Kidney epithelial cell (primary cell): ENCODE results near the gene GALE. TPM values are rescaled to one million over a fixed set of nuclear protein-coding genes. Genes with fewer than 3 reads are reported as not detected.

Experiments
- DNase-seq: peaks from one replicate; pipeline ENCODE4 v3.0.0-alpha.2; 2010; ENCODE audit warnings: low read depth
- H3K27me3 ChIP-seq: 2 replicates; pipeline ENCODE4 v1.6.0; 2011; ENCODE audit warnings: low read length; ENCODE audit not compliant: control insufficient read depth, insufficient read depth
- H3K36me3 ChIP-seq: 2 replicates; pipeline ENCODE4 v1.5.1; 2011; ENCODE audit warnings: low read length; ENCODE audit not compliant: control insufficient read depth, insufficient read depth
- H3K4me3 ChIP-seq: 2 replicates; pipeline ENCODE4 v1.5.1; 2011; ENCODE audit warnings: low read depth, mild to moderate bottlenecking, control low read depth, low read length
- total RNA-seq: library from RNA; depleted of rRNA; stranded (reverse); fragments of >200 nt; gene quantifications from 2 replicates; pipeline ENCODE4 v1.2.3, GENCODE V29; 2015
- TF ChIP-seq, protein P1 (sequence below): IDR thresholded peaks from 2 replicates; pipeline ENCODE4 v1.5.1; 2011; ENCODE audit warnings: mild to moderate bottlenecking, moderate library complexity, low read length, control low read depth, inconsistent platforms; ENCODE audit not compliant: insufficient read depth, poor library complexity, severe bottlenecking

GALE gene
- total RNA-seq, 1 donor from 2014 or later: 158 TPM

DNA sequence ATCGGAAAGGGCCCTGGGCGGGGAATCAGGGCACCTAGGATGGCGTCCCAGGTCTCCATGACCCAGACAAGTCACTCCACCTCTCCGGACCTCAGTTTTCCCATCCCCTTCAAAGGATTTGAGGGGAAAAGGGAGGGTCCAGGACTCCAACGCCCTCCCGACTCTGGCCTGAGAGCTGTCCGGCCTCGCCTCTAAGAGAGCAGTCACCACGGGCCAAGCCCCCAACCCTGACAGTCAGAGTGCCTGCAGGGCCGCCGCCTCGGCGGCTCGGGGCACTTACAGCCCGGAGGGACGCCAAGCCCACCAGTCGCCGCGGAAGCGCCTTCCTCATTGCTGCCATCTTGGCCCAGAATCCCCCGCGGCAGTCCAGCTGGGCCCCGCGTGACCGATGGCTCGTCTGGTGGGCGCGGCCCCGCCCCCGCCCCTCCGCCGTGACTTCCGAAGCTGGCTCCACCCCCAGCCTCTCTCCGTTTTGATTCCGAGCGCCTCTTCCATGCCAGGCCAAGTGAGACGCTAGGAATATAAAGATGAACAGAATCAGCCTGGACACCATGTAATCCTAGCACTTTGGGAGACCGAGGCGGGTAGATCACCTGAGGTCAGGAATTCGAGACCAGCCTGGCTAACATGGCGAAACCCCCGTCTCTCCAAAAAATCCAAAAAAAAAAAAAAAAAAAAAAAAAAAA lies 24.7 kb upstream of the GALE start, which contains the start of gene HMGCL:
HMGCL (minus strand) TSS at position 354 of the 686 bp plus-strand sequence; CDS start at position 340, 14 bp downstream.
- peak; percentile 63 for DNase-seq
- peak within 1 kb of the TSS; percentile 67 for H3K4me3 ChIP-seq
- H3K36me3 ChIP-seq: no peaks in the 10 kb centered on the region
- no peaks in the 10 kb centered on the region for H3K27me3 ChIP-seq
- TF ChIP-seq, protein P1, sequence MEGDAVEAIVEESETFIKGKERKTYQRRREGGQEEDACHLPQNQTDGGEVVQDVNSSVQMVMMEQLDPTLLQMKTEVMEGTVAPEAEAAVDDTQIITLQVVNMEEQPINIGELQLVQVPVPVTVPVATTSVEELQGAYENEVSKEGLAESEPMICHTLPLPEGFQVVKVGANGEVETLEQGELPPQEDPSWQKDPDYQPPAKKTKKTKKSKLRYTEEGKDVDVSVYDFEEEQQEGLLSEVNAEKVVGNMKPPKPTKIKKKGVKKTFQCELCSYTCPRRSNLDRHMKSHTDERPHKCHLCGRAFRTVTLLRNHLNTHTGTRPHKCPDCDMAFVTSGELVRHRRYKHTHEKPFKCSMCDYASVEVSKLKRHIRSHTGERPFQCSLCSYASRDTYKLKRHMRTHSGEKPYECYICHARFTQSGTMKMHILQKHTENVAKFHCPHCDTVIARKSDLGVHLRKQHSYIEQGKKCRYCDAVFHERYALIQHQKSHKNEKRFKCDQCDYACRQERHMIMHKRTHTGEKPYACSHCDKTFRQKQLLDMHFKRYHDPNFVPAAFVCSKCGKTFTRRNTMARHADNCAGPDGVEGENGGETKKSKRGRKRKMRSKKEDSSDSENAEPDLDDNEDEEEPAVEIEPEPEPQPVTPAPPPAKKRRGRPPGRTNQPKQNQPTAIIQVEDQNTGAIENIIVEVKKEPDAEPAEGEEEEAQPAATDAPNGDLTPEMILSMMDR: no peak

DNA sequence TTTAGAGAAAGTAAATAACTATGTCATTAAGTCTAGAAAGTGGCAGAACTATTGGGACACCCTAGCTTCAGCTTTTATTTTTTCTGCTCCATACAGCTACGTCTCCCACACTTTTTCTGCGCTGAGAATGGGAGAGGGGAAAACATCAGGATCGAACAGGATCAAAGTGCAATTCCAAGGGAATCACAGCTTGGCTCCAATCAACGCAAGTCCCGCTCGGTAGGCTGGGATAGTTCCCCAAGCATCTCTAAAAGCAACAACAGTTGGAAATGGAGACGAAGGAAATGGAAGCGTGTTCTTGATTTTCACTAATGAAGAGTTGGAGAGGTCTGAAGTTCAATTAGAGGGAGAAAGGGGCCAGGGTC lies 24.1 kb upstream of the GALE start:
- TF ChIP-seq, protein P1: no peak
- Histone ChIP-seq H3K27me3 (no peaks in the 10 kb centered on the region), H3K4me3 (peak overlapping the region; percentile 67), H3K36me3 (no peaks in the 10 kb centered on the region)
- DNase-seq: no peak

DNA sequence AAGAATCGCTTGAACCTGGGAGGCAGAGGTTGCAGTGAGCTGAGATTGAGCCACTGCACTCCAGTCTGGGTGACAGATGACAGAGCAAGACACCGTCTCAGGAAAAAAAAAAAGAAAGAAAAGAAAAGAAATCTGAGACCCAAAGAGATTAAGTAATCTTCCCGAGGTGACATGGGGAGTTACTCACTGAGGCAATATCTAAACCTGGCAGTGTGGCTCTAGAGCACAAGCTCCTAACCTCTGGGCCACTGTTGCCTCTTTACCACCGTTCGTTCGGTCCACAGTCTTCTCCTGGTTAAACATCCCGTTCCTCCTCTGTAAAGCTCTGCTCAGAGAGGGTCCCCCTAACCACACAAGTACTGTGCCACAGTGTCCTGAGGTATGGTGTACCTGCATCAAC lies 23.2 kb upstream of the GALE start:
- no peaks in the 10 kb centered on the region for H3K27me3 ChIP-seq
- TF ChIP-seq, protein P1: no peak
- no peak overlapping the region for H3K4me3 ChIP-seq
- no peaks in the 10 kb centered on the region for H3K36me3 ChIP-seq
- no peak for DNase-seq

DNA sequence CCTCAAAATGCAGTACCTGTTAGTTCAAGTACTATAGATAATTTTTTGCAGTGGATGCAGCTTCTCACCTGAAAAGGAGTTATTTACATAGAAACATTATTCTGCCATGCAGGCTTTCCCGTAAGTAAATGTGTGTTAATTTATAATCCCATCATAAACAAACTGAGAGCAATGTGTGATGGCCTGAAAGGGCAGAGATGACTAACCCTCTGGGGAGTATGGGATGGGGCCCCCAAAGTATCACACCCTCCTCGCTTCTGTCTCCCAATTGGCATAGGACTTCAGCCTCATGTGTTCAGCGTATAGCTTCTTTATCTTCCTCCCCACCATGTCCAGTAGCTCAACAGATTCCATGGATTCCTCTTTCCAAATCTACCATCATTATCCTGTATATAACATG lies 17.1 kb upstream of the GALE start:
- H3K4me3 ChIP-seq: no peak overlapping the region
- H3K36me3 ChIP-seq: peaks cover 1% of the 10 kb centered on the region
- TF ChIP-seq, protein P1: no peak
- no peaks in the 10 kb centered on the region for H3K27me3 ChIP-seq
- DNase-seq: no peak

DNA sequence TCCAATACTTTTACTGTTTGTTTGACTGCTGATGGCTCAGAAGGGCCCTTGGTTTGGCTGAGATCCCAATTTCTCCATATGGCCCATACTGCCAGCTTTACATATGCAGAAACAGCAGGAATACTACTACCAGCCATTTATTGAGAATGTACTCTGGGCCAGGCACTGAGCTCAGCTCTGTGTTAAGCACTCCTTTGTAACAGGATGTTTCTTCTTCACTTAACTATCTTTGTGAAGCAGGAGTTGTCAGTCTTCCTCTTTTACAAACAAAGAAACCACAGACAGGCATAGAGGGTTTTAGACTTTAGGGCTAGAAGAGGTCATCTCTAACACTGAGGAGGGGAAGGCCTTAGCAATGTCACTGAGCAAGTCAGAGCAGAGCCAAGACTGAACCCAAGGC lies 16.4 kb upstream of the GALE start:
- DNase-seq: no peak
- TF ChIP-seq, protein P1: no peak
- H3K4me3 ChIP-seq: no peak overlapping the region
- no peaks in the 10 kb centered on the region for H3K27me3 ChIP-seq
- H3K36me3 ChIP-seq: peaks cover 1% of the 10 kb centered on the region

DNA sequence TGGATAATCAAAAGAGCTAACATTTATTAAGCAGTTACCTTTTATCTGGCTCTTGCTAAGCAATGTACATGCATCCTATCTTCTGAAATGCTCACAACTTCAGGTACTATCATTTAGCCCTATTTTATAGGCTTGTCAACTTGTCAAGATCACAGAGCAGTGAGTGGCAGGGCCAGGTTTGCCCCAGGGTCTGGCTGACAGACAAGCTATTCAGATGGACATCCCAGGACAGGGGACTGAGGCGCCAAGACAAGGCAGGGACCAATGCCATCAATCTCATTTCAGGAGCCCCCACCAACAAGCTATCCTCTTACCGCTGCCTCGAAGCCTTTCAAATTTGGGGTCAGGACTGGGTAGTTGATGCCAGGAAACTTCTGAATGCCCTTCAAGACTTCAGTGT lies 15.8 kb upstream of the GALE start:
- DNase-seq: no peak
- H3K4me3 ChIP-seq: no peak overlapping the region
- TF ChIP-seq, protein P1: no peak
- peaks cover 1% of the 10 kb centered on the region for H3K36me3 ChIP-seq
- no peaks in the 10 kb centered on the region for H3K27me3 ChIP-seq
